ENCODE measurements around the gene ALDH5A1. TPM values are rescaled to one million over a fixed set of nuclear protein-coding genes. Genes with fewer than 3 reads are reported as not detected.
"Not testable (repeated sequence)": the region's sequence is repeated elsewhere in the genome, so short reads cannot be mapped to it uniquely, and the experiment has no call there.

Gene ALDH5A1
- total and polyA plus RNA-seq, 8 donors: 0.58 to 9.8 (median 2.5) TPM

- Histone ChIP-seq H3K27ac (no peak overlapping the region), H3K4me1 (no peaks in the 10 kb centered on the region)
These were observed 10.1 kb downstream of the ALDH5A1 start for GRCh38 chr6:24504649-24505586.

GRCh38 chr6:24506814-24507520 is 12.2 kb downstream of the ALDH5A1 start:
- no peak overlapping the region for H3K27ac ChIP-seq
- no peaks in the 10 kb centered on the region for H3K4me1 ChIP-seq

More at GRCh38 chr6:24504649-24505586, 10.1 kb downstream of the ALDH5A1 start:
- no peak for TF ChIP-seq EP300 (IDR thresholded peaks at IDR 0.05)
- TF ChIP-seq POLR2AphosphoS5 (IDR thresholded peaks at IDR 0.05): no peak
- WGBS, 5 donors: 72 to 88% (median 84%) methylated on average over 14 of the region's 14 CpGs
- intact Hi-C loops (cut with DNase I; ENCODE audit: low total_unique reads): no loop called here
- peak in 1 of 2 donors; percentile 23 for DNase-seq
- Histone ChIP-seq H3K4me3 (no peak overlapping the region), H3K9me3 (no peaks in the 10 kb centered on the region), H3K27me3 (no peaks in the 10 kb centered on the region), H3K36me3 (peaks cover 4 to 58% (median 32%) of the 10 kb centered on the region in 4 donors)

GRCh38 chr6:24511976-24512375 is 17.2 kb downstream of the ALDH5A1 start:
- intact Hi-C loops (cut with DNase I; ENCODE audit: low total_unique reads); H3K27ac ChIP-seq; H3K4me3 ChIP-seq; H3K4me1 ChIP-seq; H3K9me3 ChIP-seq; H3K27me3 ChIP-seq; DNase-seq: not testable (repeated sequence)
- H3K36me3 ChIP-seq: peaks cover 3 to 70% (median 28%) of the 10 kb centered on the region in 4 donors
- 64 to 79% (median 74%) methylated on average over 6 of the region's 6 CpGs for WGBS, 5 donors

More at GRCh38 chr6:24506814-24507520, 12.2 kb downstream of the ALDH5A1 start:
- intact Hi-C loops (cut with DNase I; ENCODE audit: low total_unique reads): no loop called here
- no peaks in the 10 kb centered on the region for H3K27me3 ChIP-seq
- no peak for DNase-seq
- TF ChIP-seq CTCF (IDR thresholded peaks at IDR 0.05) (no peak), POLR2A (IDR thresholded peaks at IDR 0.05) (no peak), POLR2AphosphoS5 (IDR thresholded peaks at IDR 0.05) (no peak), EP300 (IDR thresholded peaks at IDR 0.05) (no peak)
- H3K36me3 ChIP-seq: peaks cover 4 to 63% (median 34%) of the 10 kb centered on the region in 4 donors
- no peak overlapping the region for H3K4me3 ChIP-seq
- WGBS, 5 donors: 95 to 97% (median 96%) methylated on average over 3 of the region's 3 CpGs
- H3K9me3 ChIP-seq: no peaks in the 10 kb centered on the region

- Histone ChIP-seq H3K4me1 (no peaks in the 10 kb centered on the region), H3K36me3 (peaks cover 3 to 70% (median 27%) of the 10 kb centered on the region in 4 donors), H3K4me3 (no peak overlapping the region), H3K27me3 (no peaks in the 10 kb centered on the region), H3K9me3 (no peaks in the 10 kb centered on the region), H3K27ac (no peak overlapping the region)
- no peak for TF ChIP-seq POLR2AphosphoS5 (IDR thresholded peaks at IDR 0.05)
- TF ChIP-seq CTCF (IDR thresholded peaks at IDR 0.05): no peak
- 72 to 85% (median 80%) methylated on average over 4 of the region's 4 CpGs for WGBS, 5 donors
- DNase-seq: no peak
- intact Hi-C loops (cut with DNase I; ENCODE audit: low total_unique reads): no loop called here
These were observed 18.8 kb downstream of the ALDH5A1 start for GRCh38 chr6:24513602-24514001.

GRCh38 chr6:24517659-24518543 is 23.1 kb downstream of the ALDH5A1 start:
- Histone ChIP-seq H3K9me3 (no peaks in the 10 kb centered on the region), H3K4me3 (no peak overlapping the region), H3K27me3 (no peaks in the 10 kb centered on the region), H3K27ac (no peak overlapping the region), H3K36me3 (peaks cover 3 to 57% (median 21%) of the 10 kb centered on the region in 4 donors), H3K4me1 (no peaks in the 10 kb centered on the region)
- DNase-seq: no peak
- TF ChIP-seq CTCF (IDR thresholded peaks at IDR 0.05) (no peak), EP300 (IDR thresholded peaks at IDR 0.05) (no peak), POLR2AphosphoS5 (IDR thresholded peaks at IDR 0.05) (no peak), POLR2A (IDR thresholded peaks at IDR 0.05) (no peak)
- 82 to 91% (median 88%) methylated on average over 4 of the region's 4 CpGs for WGBS, 5 donors
- intact Hi-C loops (cut with DNase I; ENCODE audit: low total_unique reads): no loop called here
